IMR-90 (cell line): Measurements from ENCODE around the gene LRP1B. TPM values are rescaled to one million over a fixed set of nuclear protein-coding genes. Genes with fewer than 3 reads are reported as not detected.

Experiments
- ATAC-seq: fragments of 200-7000 bp; cut with Tn5 transposase; 2 replicates; pipeline ENCODE4 v1.9.1; 2020; ENCODE audit warnings: low read depth, mild to moderate bottlenecking, moderate library complexity
- BruUV-seq: library from RNA; stranded (reverse); fragments of 400-500 nt; replicated peaks from 2 replicates; lab custom pipeline; 2021; lab: Mats Ljungman, UMichigan
- CTCF ChIA-PET: fragments of 300-600 bp; formaldehyde crosslinking; extraction: SDS; loops from one replicate; lab custom pipeline; 2021; ENCODE audit warnings: antibody characterized with exemption; lab: Yijun Ruan, JAX
- POLR2A ChIA-PET: fragments of 300-600 bp; sonication (Branson Sonifier 250); formaldehyde crosslinking; loops from one replicate; lab custom pipeline; 2022; ENCODE audit warnings: antibody characterized with exemption; ENCODE audit not compliant: unreplicated experiment; lab: Charles Lee
- DNase-seq: peaks from one replicate; pipeline ENCODE4 v3.0.0; 2013
- H2AFZ ChIP-seq: replicated peaks from 2 replicates; pipeline ENCODE3; 2013; ENCODE audit warnings: low read length, mild to moderate bottlenecking; ENCODE audit not compliant: poor library complexity
- H2AK5ac ChIP-seq: 2 replicates; pipeline ENCODE4 v1.6.1; 2013; ENCODE audit warnings: low read depth, low read length, inconsistent platforms
- H2AK9ac ChIP-seq: replicated peaks from 2 replicates; pipeline ENCODE3; 2013; ENCODE audit warnings: mild to moderate bottlenecking, low read depth, low read length, moderate library complexity; ENCODE audit not compliant: poor library complexity
- H2BK120ac ChIP-seq: 2 replicates; pipeline ENCODE4 v1.6.1; 2013; ENCODE audit warnings: low read depth, low read length, inconsistent platforms
- H2BK15ac ChIP-seq: 3 replicates; pipeline ENCODE4 v1.6.1; 2013; ENCODE audit warnings: low read depth, low read length, inconsistent platforms
- H2BK20ac ChIP-seq: 2 replicates; pipeline ENCODE4 v1.6.1; 2013; ENCODE audit warnings: low read depth, mild to moderate bottlenecking, inconsistent platforms, low read length, moderate library complexity
- H2BK5ac ChIP-seq: 2 replicates; pipeline ENCODE4 v1.6.1; 2013; ENCODE audit warnings: mild to moderate bottlenecking, low read depth, low read length, inconsistent platforms; ENCODE audit not compliant: poor library complexity, severe bottlenecking
- H3K14ac ChIP-seq: replicated peaks from 2 replicates; pipeline ENCODE4 v1.6.1; 2013; ENCODE audit warnings: low read depth, low read length, inconsistent platforms
- H3K18ac ChIP-seq: 2 replicates; pipeline ENCODE4 v1.6.1; 2013; ENCODE audit warnings: low read depth, low read length, control low read depth
- H3K23ac ChIP-seq: 2 replicates; pipeline ENCODE4 v1.6.1; 2013; ENCODE audit warnings: low read depth, low read length, inconsistent platforms
- H3K27ac ChIP-seq: 2 replicates; pipeline ENCODE4 v1.5.1; 2013; ENCODE audit warnings: mild to moderate bottlenecking, control low read depth, low read length; ENCODE audit not compliant: insufficient read depth
- H3K27me3 ChIP-seq: 2 replicates; pipeline ENCODE4 v1.6.1; 2013; ENCODE audit warnings: low read length; ENCODE audit not compliant: control insufficient read depth, insufficient read depth
- H3K36me3 ChIP-seq: 2 replicates; pipeline ENCODE4 v1.6.1; 2013; ENCODE audit warnings: low read length, mixed read lengths; ENCODE audit not compliant: control insufficient read depth, insufficient read depth
- H3K4ac ChIP-seq: 2 replicates; pipeline ENCODE4 v1.6.1; 2013; ENCODE audit warnings: low read depth, low read length, inconsistent platforms
- H3K4me1 ChIP-seq: 2 replicates; pipeline ENCODE4 v1.6.1; 2013; ENCODE audit warnings: low read length, mixed read lengths; ENCODE audit not compliant: control insufficient read depth, insufficient read depth
- H3K4me2 ChIP-seq: 2 replicates; pipeline ENCODE4 v1.6.1; 2013; ENCODE audit warnings: low read depth, mild to moderate bottlenecking, control low read depth, low read length, moderate library complexity
- H3K4me3 ChIP-seq: 2 replicates; pipeline ENCODE4 v1.5.1; 2013; ENCODE audit warnings: low read depth, mild to moderate bottlenecking, control low read depth, low read length, moderate library complexity; ENCODE audit not compliant: insufficient read depth
- H3K56ac ChIP-seq: 2 replicates; pipeline ENCODE4 v1.6.1; 2013; ENCODE audit warnings: low read length, inconsistent platforms; ENCODE audit not compliant: insufficient read depth; ENCODE audit errors: extremely low read depth
- H3K79me1 ChIP-seq, 2 experiments: 2 replicates each; pipeline ENCODE4 v1.6.1; 2013; ENCODE audit warnings: low read length in 2 of 2, inconsistent platforms in 1 of 2, low read depth in 1 of 2
- H3K9ac ChIP-seq: 2 replicates; pipeline ENCODE4 v1.6.1; 2013; ENCODE audit warnings: low read depth, low read length, control low read depth
- H3K9me1 ChIP-seq: 2 replicates; pipeline ENCODE4 v1.6.1; 2013; ENCODE audit warnings: low read length, inconsistent platforms; ENCODE audit not compliant: insufficient read depth
- H3K9me3 ChIP-seq: 2 replicates; pipeline ENCODE4 v1.6.1; 2013; ENCODE audit warnings: low read length; ENCODE audit not compliant: control insufficient read depth, insufficient read depth
- H4K20me1 ChIP-seq: 2 replicates; pipeline ENCODE4 v1.6.1; 2013; ENCODE audit warnings: low read length, inconsistent platforms; ENCODE audit not compliant: insufficient read depth
- H4K5ac ChIP-seq: 2 replicates; pipeline ENCODE4 v1.6.1; 2013; ENCODE audit warnings: mild to moderate bottlenecking, low read depth, low read length, control low read depth
- H4K8ac ChIP-seq, 2 experiments: 2 replicates each; pipeline ENCODE4 v1.6.1; 2013; ENCODE audit warnings: low read depth in 2 of 2, low read length in 2 of 2, control low read depth in 1 of 2, inconsistent platforms in 1 of 2
- H4K91ac ChIP-seq: 2 replicates; pipeline ENCODE4 v1.6.1; 2013; ENCODE audit warnings: low read depth, low read length, inconsistent platforms; ENCODE audit not compliant: insufficient read depth
- BHLHE40 ChIP-seq: fragments of 150-350 bp; IDR thresholded peaks from 2 replicates; pipeline ENCODE4 v1.6.1; 2016; ENCODE audit warnings: mild to moderate bottlenecking, low read depth, low read length
- CEBPB ChIP-seq: IDR thresholded peaks from 2 replicates; pipeline ENCODE4 v1.6.1; 2012; ENCODE audit warnings: low read depth, low read length, improper control_type of control experiment
- CHD1 ChIP-seq: IDR thresholded peaks from 2 replicates; pipeline ENCODE4 v1.6.1; 2012; ENCODE audit warnings: low read depth, low read length, improper control_type of control experiment
- FOS ChIP-seq: fragments of 150-350 bp; IDR thresholded peaks from 2 replicates; pipeline ENCODE4 v1.6.1; 2016; ENCODE audit warnings: low read depth, low read length
- MAFK ChIP-seq: IDR thresholded peaks from 2 replicates; pipeline ENCODE4 v1.6.1; 2012; ENCODE audit warnings: low read depth, low read length, improper control_type of control experiment
- MAZ ChIP-seq: IDR thresholded peaks from 2 replicates; pipeline ENCODE4 v1.6.1; 2012; ENCODE audit warnings: low read depth, mild to moderate bottlenecking, low read length, improper control_type of control experiment, moderate library complexity, borderline replicate concordance
- MXI1 ChIP-seq: IDR thresholded peaks from 2 replicates; pipeline ENCODE4 v1.6.1; 2012; ENCODE audit warnings: low read depth, mild to moderate bottlenecking, low read length, moderate library complexity, borderline replicate concordance
- NFE2L2 ChIP-seq: fragments of 150-350 bp; IDR thresholded peaks from 2 replicates; pipeline ENCODE4 v1.6.1; 2016; ENCODE audit warnings: low read depth, mild to moderate bottlenecking, low read length
- POLR2A ChIP-seq: IDR thresholded peaks from 2 replicates; pipeline ENCODE4 v1.6.1; 2012; ENCODE audit warnings: mild to moderate bottlenecking, low read depth, low read length
- RAD21 ChIP-seq: IDR thresholded peaks from 2 replicates; pipeline ENCODE4 v1.6.1; 2012; ENCODE audit warnings: low read length, improper control_type of control experiment
- RCOR1 ChIP-seq: IDR thresholded peaks from 2 replicates; pipeline ENCODE4 v1.6.1; 2012; ENCODE audit warnings: mild to moderate bottlenecking, low read length, improper control_type of control experiment; ENCODE audit not compliant: insufficient replicate concordance
- RFX5 ChIP-seq: IDR thresholded peaks from 2 replicates; pipeline ENCODE4 v1.8.0; 2012; ENCODE audit warnings: low read depth, mild to moderate bottlenecking, low read length, moderate library complexity
- SMC3 ChIP-seq: fragments of 150-350 bp; IDR thresholded peaks from 2 replicates; pipeline ENCODE4 v1.6.1; 2016; ENCODE audit warnings: low read depth, mild to moderate bottlenecking, antibody characterized with exemption, low read length, moderate library complexity
- WGBS, 2 experiments: methylation state at CpG; one replicate each; pipeline versions ENCODE4 v1.1.5 to v1.1.7; 2013; ENCODE audit warnings: missing lambda C conversion rate in 2 of 2; ENCODE audit not compliant: insufficient read length in 1 of 2; ENCODE audit errors: extremely low coverage in 2 of 2; 5-methylcytosine and 5-hydroxymethylcytosine counted together
- dilution Hi-C: fragments of 300-500 bp; cut with HindIII; formaldehyde crosslinking; loops from one replicate; pipeline ENCODE4 v1.14.3; 2018; ENCODE audit warnings: low sequenced_read_pairs; ENCODE audit not compliant: unreplicated experiment
- in situ Hi-C: fragments of 300-500 bp; cut with MboI; formaldehyde crosslinking; loops from 3 replicates; pipeline ENCODE4 v1.14.3; 2019; ENCODE audit warnings: low sequenced_read_pairs, inconsistent platforms, mixed read lengths
- intact Hi-C: fragments of 100-400 bp; cut with micrococcal nuclease; formaldehyde crosslinking; loops from 2 replicates; pipeline ENCODE4 v1.10.0; 2022
- polyA plus RNA-seq, 3 experiments: library from polyadenylated mRNA; depleted of rRNA; stranded (reverse); fragments of >200 nt; gene quantifications; 2 replicates each; pipeline ENCODE4 v1.2.3, GENCODE V29; 2012; ENCODE audit warnings: low replicate concordance in 1 of 3
- total RNA-seq: library from RNA; depleted of rRNA; stranded (reverse); fragments of >200 nt; gene quantifications from 2 replicates; pipeline ENCODE4 v1.2.3, GENCODE V29; 2012
- TF ChIP-seq, protein P1 (sequence below): fragments of 150-350 bp; IDR thresholded peaks from 2 replicates; pipeline ENCODE4 v1.6.1; 2017; ENCODE audit warnings: mild to moderate bottlenecking, antibody characterized with exemption, low read length, low read depth
- TF ChIP-seq, protein P2 (sequence below): fragments of 150-350 bp; IDR thresholded peaks from 2 replicates; pipeline ENCODE4 v1.6.1; 2016; ENCODE audit warnings: low read depth, mild to moderate bottlenecking, low read length, moderate library complexity, borderline replicate concordance
- TF ChIP-seq, protein P3 (sequence below): conservative IDR thresholded peaks from 2 replicates; pipeline ENCODE4 v1.5.1; 2012; ENCODE audit warnings: mild to moderate bottlenecking, low read depth, low read length, improper control_type of control experiment

LRP1B gene
- total and polyA plus RNA-seq, 2 of the 4 experiments (the other 2 are of a cell fraction) = under 0.01 to 0.02 TPM

DNA sequence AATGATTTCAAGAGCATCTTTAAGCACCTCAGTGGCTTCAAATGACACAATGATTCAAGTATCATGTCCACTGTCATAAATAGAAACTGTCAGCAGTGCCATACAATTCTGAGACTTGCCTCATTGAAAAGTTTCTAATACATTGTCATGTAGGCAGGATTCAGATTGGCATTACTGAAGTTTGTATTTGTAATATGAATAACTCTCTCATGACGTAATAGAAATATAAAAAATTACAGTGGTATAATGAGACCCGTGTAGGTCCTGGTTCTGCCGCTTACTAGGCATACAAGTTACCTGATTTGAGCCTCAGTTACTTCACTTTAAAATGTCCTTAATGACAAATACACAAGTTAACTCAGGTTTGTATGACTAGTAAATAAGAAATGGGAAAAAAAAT, 1814.5 kb downstream of the LRP1B start:
- DNase-seq (no peak), ATAC-seq (no peak)
- no peaks in the 10 kb centered on the region for H3K27me3 ChIP-seq
- H4K91ac ChIP-seq = no peak overlapping the region
- H3K56ac ChIP-seq = no peak overlapping the region
- in situ Hi-C loops = no loop called here
- H2AK9ac ChIP-seq = no peak overlapping the region
- no peak overlapping the region for H4K8ac ChIP-seq
- no peaks in the 10 kb centered on the region for H3K36me3 ChIP-seq
- H2AFZ ChIP-seq = no peak overlapping the region
- no peak overlapping the region for H2BK120ac ChIP-seq
- no CpG with 5 or more reads among the region's 3 CpGs for WGBS, 2 experiments
- BruUV-seq = no TSS peak
- H3K9ac ChIP-seq = no peak overlapping the region
- no peaks in the 10 kb centered on the region for H3K9me1 ChIP-seq
- no peaks in the 10 kb centered on the region for H3K4me1 ChIP-seq
- no peak overlapping the region for H2BK20ac ChIP-seq
- CTCF ChIA-PET = no interaction called here
- H3K79me1 ChIP-seq = no peaks in the 10 kb centered on the region
- no peak overlapping the region for H3K4ac ChIP-seq
- H4K5ac ChIP-seq = no peak overlapping the region
- no peak overlapping the region for H3K18ac ChIP-seq
- H3K23ac ChIP-seq = no peak overlapping the region
- TF ChIP-seq RCOR1 (no peak), NFE2L2 (no peak), CHD1 (no peak), RAD21 (no peak), CEBPB (no peak), MXI1 (no peak), MAZ (no peak), FOS (no peak), RFX5 (no peak), SMC3 (no peak), POLR2A (no peak), MAFK (no peak), BHLHE40 (no peak)
- TF ChIP-seq, protein P1, sequence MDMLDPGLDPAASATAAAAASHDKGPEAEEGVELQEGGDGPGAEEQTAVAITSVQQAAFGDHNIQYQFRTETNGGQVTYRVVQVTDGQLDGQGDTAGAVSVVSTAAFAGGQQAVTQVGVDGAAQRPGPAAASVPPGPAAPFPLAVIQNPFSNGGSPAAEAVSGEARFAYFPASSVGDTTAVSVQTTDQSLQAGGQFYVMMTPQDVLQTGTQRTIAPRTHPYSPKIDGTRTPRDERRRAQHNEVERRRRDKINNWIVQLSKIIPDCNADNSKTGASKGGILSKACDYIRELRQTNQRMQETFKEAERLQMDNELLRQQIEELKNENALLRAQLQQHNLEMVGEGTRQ = no peak
- TF ChIP-seq, protein P2, sequence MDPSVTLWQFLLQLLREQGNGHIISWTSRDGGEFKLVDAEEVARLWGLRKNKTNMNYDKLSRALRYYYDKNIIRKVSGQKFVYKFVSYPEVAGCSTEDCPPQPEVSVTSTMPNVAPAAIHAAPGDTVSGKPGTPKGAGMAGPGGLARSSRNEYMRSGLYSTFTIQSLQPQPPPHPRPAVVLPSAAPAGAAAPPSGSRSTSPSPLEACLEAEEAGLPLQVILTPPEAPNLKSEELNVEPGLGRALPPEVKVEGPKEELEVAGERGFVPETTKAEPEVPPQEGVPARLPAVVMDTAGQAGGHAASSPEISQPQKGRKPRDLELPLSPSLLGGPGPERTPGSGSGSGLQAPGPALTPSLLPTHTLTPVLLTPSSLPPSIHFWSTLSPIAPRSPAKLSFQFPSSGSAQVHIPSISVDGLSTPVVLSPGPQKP = no peak
- TF ChIP-seq, protein P3, sequence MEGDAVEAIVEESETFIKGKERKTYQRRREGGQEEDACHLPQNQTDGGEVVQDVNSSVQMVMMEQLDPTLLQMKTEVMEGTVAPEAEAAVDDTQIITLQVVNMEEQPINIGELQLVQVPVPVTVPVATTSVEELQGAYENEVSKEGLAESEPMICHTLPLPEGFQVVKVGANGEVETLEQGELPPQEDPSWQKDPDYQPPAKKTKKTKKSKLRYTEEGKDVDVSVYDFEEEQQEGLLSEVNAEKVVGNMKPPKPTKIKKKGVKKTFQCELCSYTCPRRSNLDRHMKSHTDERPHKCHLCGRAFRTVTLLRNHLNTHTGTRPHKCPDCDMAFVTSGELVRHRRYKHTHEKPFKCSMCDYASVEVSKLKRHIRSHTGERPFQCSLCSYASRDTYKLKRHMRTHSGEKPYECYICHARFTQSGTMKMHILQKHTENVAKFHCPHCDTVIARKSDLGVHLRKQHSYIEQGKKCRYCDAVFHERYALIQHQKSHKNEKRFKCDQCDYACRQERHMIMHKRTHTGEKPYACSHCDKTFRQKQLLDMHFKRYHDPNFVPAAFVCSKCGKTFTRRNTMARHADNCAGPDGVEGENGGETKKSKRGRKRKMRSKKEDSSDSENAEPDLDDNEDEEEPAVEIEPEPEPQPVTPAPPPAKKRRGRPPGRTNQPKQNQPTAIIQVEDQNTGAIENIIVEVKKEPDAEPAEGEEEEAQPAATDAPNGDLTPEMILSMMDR = no peak
- no peak overlapping the region for H3K14ac ChIP-seq
- H2BK15ac ChIP-seq = no peak overlapping the region
- no peaks in the 10 kb centered on the region for H3K9me3 ChIP-seq
- no peak overlapping the region for H3K4me3 ChIP-seq
- no peaks in the 10 kb centered on the region for H4K20me1 ChIP-seq
- POLR2A ChIA-PET = no interaction called here
- no peak overlapping the region for H3K27ac ChIP-seq
- no peak overlapping the region for H2AK5ac ChIP-seq
- no peak overlapping the region for H2BK5ac ChIP-seq
- dilution Hi-C loops = no loop called here
- intact Hi-C loops = no loop called here
- no peak overlapping the region for H3K4me2 ChIP-seq
